ENCODE measurements around the gene TGFA.

DNA sequence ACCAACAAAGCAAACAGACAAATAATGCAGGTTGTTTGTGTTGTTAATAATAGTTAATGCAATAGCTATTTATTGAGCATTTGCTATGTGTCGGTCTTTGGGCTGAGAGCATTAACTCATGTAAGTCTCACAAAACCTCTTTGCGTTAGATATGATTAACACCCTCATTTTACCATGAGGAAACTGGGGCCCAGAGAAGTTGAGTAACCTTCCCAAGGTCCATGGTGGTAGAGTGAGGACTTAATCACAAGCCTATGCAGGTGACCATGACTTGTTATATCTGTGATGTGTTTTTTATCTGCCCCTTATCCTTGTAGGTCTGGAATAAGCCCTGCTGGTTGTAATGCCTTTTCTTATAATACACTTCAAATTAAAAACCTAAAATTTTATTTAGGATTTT lies 127.3 kb downstream of the TGFA start:
- TF ChIP-seq CTCF (IDR thresholded peaks at IDR 0.05) (no peak), ZFX (IDR thresholded peaks at IDR 0.05; ENCODE audit: borderline replicate concordance) (no peak)
